ENCODE measurements around the gene IMMP2L. TPM values are rescaled to one million over a fixed set of nuclear protein-coding genes. Genes with fewer than 3 reads are reported as not detected.

The IMMP2L gene
- total RNA-seq, 1 donor from 2014 or later = 11.9 TPM

- Mint-ChIP-seq H3K36me3 (ENCODE audit: low read depth) (no peaks in the 10 kb centered on the region), H3K9me3 (no peaks in the 10 kb centered on the region), H3K27ac (ENCODE audit: unreplicated experiment) (no peak overlapping the region), H3K4me1 (no peaks in the 10 kb centered on the region), H3K27me3 (ENCODE audit: low read depth) (no peaks in the 10 kb centered on the region), H3K4me3 (no peak overlapping the region)
- TF ChIP-seq CTCF (conservative IDR thresholded peaks at IDR 0.05) = no peak
- DNase-seq (ENCODE audit: low read depth, low spot score) = no peak
These were observed 673.7 kb downstream of the IMMP2L start for GRCh38 chr7:110888641-110889040.

GRCh38 chr7:110885474-110885873 lies 676.8 kb downstream of the IMMP2L start:
- no peaks in the 10 kb centered on the region for H3K4me1 Mint-ChIP-seq
- no peak overlapping the region for H3K4me3 Mint-ChIP-seq
- no peak for TF ChIP-seq CTCF (conservative IDR thresholded peaks at IDR 0.05)
- no peak for DNase-seq (ENCODE audit: low read depth, low spot score)
- H3K27ac Mint-ChIP-seq (ENCODE audit: unreplicated experiment) = no peak overlapping the region
- no peaks in the 10 kb centered on the region for H3K9me3 Mint-ChIP-seq
- no peaks in the 10 kb centered on the region for H3K36me3 Mint-ChIP-seq (ENCODE audit: low read depth)
- H3K27me3 Mint-ChIP-seq (ENCODE audit: low read depth) = no peaks in the 10 kb centered on the region

- Mint-ChIP-seq H3K4me1 (no peaks in the 10 kb centered on the region), H3K4me3 (no peak overlapping the region), H3K27ac (ENCODE audit: unreplicated experiment) (no peak overlapping the region), H3K9me3 (no peaks in the 10 kb centered on the region), H3K27me3 (ENCODE audit: low read depth) (no peaks in the 10 kb centered on the region), H3K36me3 (ENCODE audit: low read depth) (no peaks in the 10 kb centered on the region)
- DNase-seq (ENCODE audit: low read depth, low spot score) = no peak
- TF ChIP-seq CTCF (conservative IDR thresholded peaks at IDR 0.05) = no peak
These were observed 680.6 kb downstream of the IMMP2L start for GRCh38 chr7:110881721-110882120.

GRCh38 chr7:110880971-110881370 lies 681.3 kb downstream of the IMMP2L start:
- Mint-ChIP-seq H3K27me3 (ENCODE audit: low read depth) (no peaks in the 10 kb centered on the region), H3K36me3 (ENCODE audit: low read depth) (no peaks in the 10 kb centered on the region), H3K4me1 (no peaks in the 10 kb centered on the region), H3K9me3 (no peaks in the 10 kb centered on the region), H3K4me3 (no peak overlapping the region), H3K27ac (ENCODE audit: unreplicated experiment) (no peak overlapping the region)
- no peak for TF ChIP-seq CTCF (conservative IDR thresholded peaks at IDR 0.05)
- no peak for DNase-seq (ENCODE audit: low read depth, low spot score)

- no peak overlapping the region for H3K4me3 Mint-ChIP-seq
- H3K4me1 Mint-ChIP-seq = no peaks in the 10 kb centered on the region
- no peak for DNase-seq (ENCODE audit: low read depth, low spot score)
- H3K27ac Mint-ChIP-seq (ENCODE audit: unreplicated experiment) = no peak overlapping the region
- no peaks in the 10 kb centered on the region for H3K27me3 Mint-ChIP-seq (ENCODE audit: low read depth)
- no peak for TF ChIP-seq CTCF (conservative IDR thresholded peaks at IDR 0.05)
- H3K9me3 Mint-ChIP-seq = no peaks in the 10 kb centered on the region
- H3K36me3 Mint-ChIP-seq (ENCODE audit: low read depth) = no peaks in the 10 kb centered on the region
These were observed 685.3 kb downstream of the IMMP2L start for GRCh38 chr7:110877016-110877415.

GRCh38 chr7:110875346-110875745 lies 686.9 kb downstream of the IMMP2L start:
- Mint-ChIP-seq H3K4me1 (no peaks in the 10 kb centered on the region), H3K4me3 (no peak overlapping the region), H3K36me3 (ENCODE audit: low read depth) (no peaks in the 10 kb centered on the region), H3K27me3 (ENCODE audit: low read depth) (no peaks in the 10 kb centered on the region), H3K27ac (ENCODE audit: unreplicated experiment) (no peak overlapping the region), H3K9me3 (no peaks in the 10 kb centered on the region)
- no peak for TF ChIP-seq CTCF (conservative IDR thresholded peaks at IDR 0.05)
- DNase-seq (ENCODE audit: low read depth, low spot score) = no peak
